GM12878 (cell line): ENCODE data around the gene LCA5.
"Not testable (repeated sequence)": the region's sequence is repeated elsewhere in the genome, so short reads cannot be mapped to it uniquely, and the experiment has no call there.

Experiments
- CTCF ChIP-seq, 3 experiments: IDR thresholded peaks in 2 of 3; conservative IDR thresholded peaks in 1 of 3; 2 replicates each; pipeline ENCODE4 v1.5.1; 2011; ENCODE audit warnings: low read depth in 3 of 3, low read length in 3 of 3, mild to moderate bottlenecking in 3 of 3, control low read depth in 2 of 3, moderate library complexity in 2 of 3, inconsistent platforms in 1 of 3, mixed read lengths in 1 of 3; ENCODE audit not compliant: control insufficient read depth in 2 of 3, insufficient read depth in 1 of 3; ENCODE audit errors: extremely low read depth in 1 of 3
- GATAD2B ChIP-seq: fragments of 450-650 bp; conservative IDR thresholded peaks from 2 replicates; pipeline ENCODE4 v1.6.1; 2017; ENCODE audit warnings: low read depth, mild to moderate bottlenecking, moderate library complexity
- PML ChIP-seq: IDR thresholded peaks from 2 replicates; pipeline ENCODE4 v1.6.1; 2012; ENCODE audit warnings: low read length, inconsistent platforms
- POLR2A ChIP-seq: IDR thresholded peaks from 2 replicates; pipeline ENCODE4 v1.6.1; 2011; ENCODE audit warnings: low read depth, mild to moderate bottlenecking, low read length
- RAD21 ChIP-seq: IDR thresholded peaks from 2 replicates; pipeline ENCODE4 v1.6.1; 2011; ENCODE audit warnings: mild to moderate bottlenecking, low read depth, low read length, moderate library complexity; ENCODE audit not compliant: insufficient read depth
- RELA ChIP-seq: fragments of 450-650 bp; IDR thresholded peaks from 2 replicates; pipeline ENCODE4 v1.8.0; 2014; ENCODE audit warnings: borderline replicate concordance; ENCODE audit not compliant: partially characterized antibody
- REST ChIP-seq: IDR thresholded peaks from 2 replicates; pipeline ENCODE4 v1.6.1; 2012; ENCODE audit warnings: mild to moderate bottlenecking, low read depth, low read length
- YY1 ChIP-seq: IDR thresholded peaks from 2 replicates; pipeline ENCODE4 v1.6.1; 2011; ENCODE audit warnings: low read depth, mild to moderate bottlenecking, low read length
- ZNF217 ChIP-seq: fragments of 450-650 bp; IDR thresholded peaks from 2 replicates; pipeline ENCODE4 v1.6.1; 2017; ENCODE audit warnings: antibody characterized with exemption, mild to moderate bottlenecking

- not testable (repeated sequence) for TF ChIP-seq CTCF (IDR thresholded peaks at IDR 0.05 in 2 of 3, conservative IDR thresholded peaks at IDR 0.05 in 1 of 3; ENCODE audit: control insufficient read depth in 2 of 3, extremely low read depth in 1 of 3, insufficient read depth in 1 of 3, low read depth in 3 of 3, low read length in 3 of 3); YY1; RAD21; ZNF217; POLR2A; REST; GATAD2B; RELA; PML
Observed at GRCh38 chr6:79577926-79578325, 40.7 kb upstream of the LCA5 start.
